ENCODE results near the gene SLC4A5. TPM values are rescaled to one million over a fixed set of nuclear protein-coding genes. Genes with fewer than 3 reads are reported as not detected.

Gene SLC4A5
- total RNA-seq, 1 experiment from 2014 or later = 1.8 TPM

- TF ChIP-seq, protein P1, sequence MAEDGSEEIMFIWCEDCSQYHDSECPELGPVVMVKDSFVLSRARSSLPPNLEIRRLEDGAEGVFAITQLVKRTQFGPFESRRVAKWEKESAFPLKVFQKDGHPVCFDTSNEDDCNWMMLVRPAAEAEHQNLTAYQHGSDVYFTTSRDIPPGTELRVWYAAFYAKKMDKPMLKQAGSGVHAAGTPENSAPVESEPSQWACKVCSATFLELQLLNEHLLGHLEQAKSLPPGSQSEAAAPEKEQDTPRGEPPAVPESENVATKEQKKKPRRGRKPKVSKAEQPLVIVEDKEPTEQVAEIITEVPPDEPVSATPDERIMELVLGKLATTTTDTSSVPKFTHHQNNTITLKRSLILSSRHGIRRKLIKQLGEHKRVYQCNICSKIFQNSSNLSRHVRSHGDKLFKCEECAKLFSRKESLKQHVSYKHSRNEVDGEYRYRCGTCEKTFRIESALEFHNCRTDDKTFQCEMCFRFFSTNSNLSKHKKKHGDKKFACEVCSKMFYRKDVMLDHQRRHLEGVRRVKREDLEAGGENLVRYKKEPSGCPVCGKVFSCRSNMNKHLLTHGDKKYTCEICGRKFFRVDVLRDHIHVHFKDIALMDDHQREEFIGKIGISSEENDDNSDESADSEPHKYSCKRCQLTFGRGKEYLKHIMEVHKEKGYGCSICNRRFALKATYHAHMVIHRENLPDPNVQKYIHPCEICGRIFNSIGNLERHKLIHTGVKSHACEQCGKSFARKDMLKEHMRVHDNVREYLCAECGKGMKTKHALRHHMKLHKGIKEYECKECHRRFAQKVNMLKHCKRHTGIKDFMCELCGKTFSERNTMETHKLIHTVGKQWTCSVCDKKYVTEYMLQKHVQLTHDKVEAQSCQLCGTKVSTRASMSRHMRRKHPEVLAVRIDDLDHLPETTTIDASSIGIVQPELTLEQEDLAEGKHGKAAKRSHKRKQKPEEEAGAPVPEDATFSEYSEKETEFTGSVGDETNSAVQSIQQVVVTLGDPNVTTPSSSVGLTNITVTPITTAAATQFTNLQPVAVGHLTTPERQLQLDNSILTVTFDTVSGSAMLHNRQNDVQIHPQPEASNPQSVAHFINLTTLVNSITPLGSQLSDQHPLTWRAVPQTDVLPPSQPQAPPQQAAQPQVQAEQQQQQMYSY (CRISPR knock-in tag; IDR thresholded peaks at IDR 0.05) = no peak
- TF ChIP-seq, protein P2, sequence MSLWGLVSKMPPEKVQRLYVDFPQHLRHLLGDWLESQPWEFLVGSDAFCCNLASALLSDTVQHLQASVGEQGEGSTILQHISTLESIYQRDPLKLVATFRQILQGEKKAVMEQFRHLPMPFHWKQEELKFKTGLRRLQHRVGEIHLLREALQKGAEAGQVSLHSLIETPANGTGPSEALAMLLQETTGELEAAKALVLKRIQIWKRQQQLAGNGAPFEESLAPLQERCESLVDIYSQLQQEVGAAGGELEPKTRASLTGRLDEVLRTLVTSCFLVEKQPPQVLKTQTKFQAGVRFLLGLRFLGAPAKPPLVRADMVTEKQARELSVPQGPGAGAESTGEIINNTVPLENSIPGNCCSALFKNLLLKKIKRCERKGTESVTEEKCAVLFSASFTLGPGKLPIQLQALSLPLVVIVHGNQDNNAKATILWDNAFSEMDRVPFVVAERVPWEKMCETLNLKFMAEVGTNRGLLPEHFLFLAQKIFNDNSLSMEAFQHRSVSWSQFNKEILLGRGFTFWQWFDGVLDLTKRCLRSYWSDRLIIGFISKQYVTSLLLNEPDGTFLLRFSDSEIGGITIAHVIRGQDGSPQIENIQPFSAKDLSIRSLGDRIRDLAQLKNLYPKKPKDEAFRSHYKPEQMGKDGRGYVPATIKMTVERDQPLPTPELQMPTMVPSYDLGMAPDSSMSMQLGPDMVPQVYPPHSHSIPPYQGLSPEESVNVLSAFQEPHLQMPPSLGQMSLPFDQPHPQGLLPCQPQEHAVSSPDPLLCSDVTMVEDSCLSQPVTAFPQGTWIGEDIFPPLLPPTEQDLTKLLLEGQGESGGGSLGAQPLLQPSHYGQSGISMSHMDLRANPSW (CRISPR knock-in tag; conservative IDR thresholded peaks at IDR 0.05; ENCODE audit: low read depth) = no peak
- no peak for TF ChIP-seq MLX (CRISPR knock-in tag; IDR thresholded peaks at IDR 0.05)
- no peak for TF ChIP-seq TEAD4 (CRISPR knock-in tag; IDR thresholded peaks at IDR 0.05)
- no peak for TF ChIP-seq ELF4 (CRISPR knock-in tag; IDR thresholded peaks at IDR 0.05; ENCODE audit: low read depth)
- no peak for TF ChIP-seq JAZF1 (CRISPR knock-in tag; IDR thresholded peaks at IDR 0.05)
- no peak for TF ChIP-seq NFATC4 (CRISPR knock-in tag; IDR thresholded peaks at IDR 0.05)
- no peak for TF ChIP-seq ZNF512 (CRISPR knock-in tag; IDR thresholded peaks at IDR 0.05; ENCODE audit: borderline replicate concordance)
- TF ChIP-seq ZNF416 (CRISPR knock-in tag; IDR thresholded peaks at IDR 0.05) = no peak
Observed at GRCh38 chr2:74372674-74373073, 29.5 kb upstream of the SLC4A5 start (continued).

GRCh38 chr2:74371421-74371820 is 28.2 kb upstream of the SLC4A5 start:
- H3K4me3 Mint-ChIP-seq = no peak overlapping the region
- no peak for DNase-seq (ENCODE audit: low spot score)
- no peak for ATAC-seq
- no peaks in the 10 kb centered on the region for H3K27me3 Mint-ChIP-seq (ENCODE audit: low read depth)
- TF ChIP-seq MXD4 (CRISPR knock-in tag; IDR thresholded peaks at IDR 0.05; ENCODE audit: borderline replicate concordance) (no peak), ZNF219 (CRISPR knock-in tag; IDR thresholded peaks at IDR 0.05; ENCODE audit: borderline replicate concordance) (no peak), ZNF232 (CRISPR knock-in tag; IDR thresholded peaks at IDR 0.05) (no peak), HMGA2 (CRISPR knock-in tag; IDR thresholded peaks at IDR 0.05) (no peak), FOXK1 (CRISPR knock-in tag; IDR thresholded peaks at IDR 0.05) (no peak), JAZF1 (CRISPR knock-in tag; IDR thresholded peaks at IDR 0.05) (no peak), NFYB (CRISPR knock-in tag; conservative IDR thresholded peaks at IDR 0.05; ENCODE audit: low read depth) (no peak), CTCF (IDR thresholded peaks at IDR 0.05) (no peak), ZNF263 (CRISPR knock-in tag; IDR thresholded peaks at IDR 0.05; ENCODE audit: low read depth) (no peak)
- TF ChIP-seq, protein P3, sequence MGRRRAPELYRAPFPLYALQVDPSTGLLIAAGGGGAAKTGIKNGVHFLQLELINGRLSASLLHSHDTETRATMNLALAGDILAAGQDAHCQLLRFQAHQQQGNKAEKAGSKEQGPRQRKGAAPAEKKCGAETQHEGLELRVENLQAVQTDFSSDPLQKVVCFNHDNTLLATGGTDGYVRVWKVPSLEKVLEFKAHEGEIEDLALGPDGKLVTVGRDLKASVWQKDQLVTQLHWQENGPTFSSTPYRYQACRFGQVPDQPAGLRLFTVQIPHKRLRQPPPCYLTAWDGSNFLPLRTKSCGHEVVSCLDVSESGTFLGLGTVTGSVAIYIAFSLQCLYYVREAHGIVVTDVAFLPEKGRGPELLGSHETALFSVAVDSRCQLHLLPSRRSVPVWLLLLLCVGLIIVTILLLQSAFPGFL (CRISPR knock-in tag; IDR thresholded peaks at IDR 0.05; ENCODE audit: borderline replicate concordance) = no peak
- TF ChIP-seq, protein P4, sequence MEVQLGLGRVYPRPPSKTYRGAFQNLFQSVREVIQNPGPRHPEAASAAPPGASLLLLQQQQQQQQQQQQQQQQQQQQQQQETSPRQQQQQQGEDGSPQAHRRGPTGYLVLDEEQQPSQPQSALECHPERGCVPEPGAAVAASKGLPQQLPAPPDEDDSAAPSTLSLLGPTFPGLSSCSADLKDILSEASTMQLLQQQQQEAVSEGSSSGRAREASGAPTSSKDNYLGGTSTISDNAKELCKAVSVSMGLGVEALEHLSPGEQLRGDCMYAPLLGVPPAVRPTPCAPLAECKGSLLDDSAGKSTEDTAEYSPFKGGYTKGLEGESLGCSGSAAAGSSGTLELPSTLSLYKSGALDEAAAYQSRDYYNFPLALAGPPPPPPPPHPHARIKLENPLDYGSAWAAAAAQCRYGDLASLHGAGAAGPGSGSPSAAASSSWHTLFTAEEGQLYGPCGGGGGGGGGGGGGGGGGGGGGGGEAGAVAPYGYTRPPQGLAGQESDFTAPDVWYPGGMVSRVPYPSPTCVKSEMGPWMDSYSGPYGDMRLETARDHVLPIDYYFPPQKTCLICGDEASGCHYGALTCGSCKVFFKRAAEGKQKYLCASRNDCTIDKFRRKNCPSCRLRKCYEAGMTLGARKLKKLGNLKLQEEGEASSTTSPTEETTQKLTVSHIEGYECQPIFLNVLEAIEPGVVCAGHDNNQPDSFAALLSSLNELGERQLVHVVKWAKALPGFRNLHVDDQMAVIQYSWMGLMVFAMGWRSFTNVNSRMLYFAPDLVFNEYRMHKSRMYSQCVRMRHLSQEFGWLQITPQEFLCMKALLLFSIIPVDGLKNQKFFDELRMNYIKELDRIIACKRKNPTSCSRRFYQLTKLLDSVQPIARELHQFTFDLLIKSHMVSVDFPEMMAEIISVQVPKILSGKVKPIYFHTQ (CRISPR knock-in tag; IDR thresholded peaks at IDR 0.05) = no peak
- TF ChIP-seq, protein P5, sequence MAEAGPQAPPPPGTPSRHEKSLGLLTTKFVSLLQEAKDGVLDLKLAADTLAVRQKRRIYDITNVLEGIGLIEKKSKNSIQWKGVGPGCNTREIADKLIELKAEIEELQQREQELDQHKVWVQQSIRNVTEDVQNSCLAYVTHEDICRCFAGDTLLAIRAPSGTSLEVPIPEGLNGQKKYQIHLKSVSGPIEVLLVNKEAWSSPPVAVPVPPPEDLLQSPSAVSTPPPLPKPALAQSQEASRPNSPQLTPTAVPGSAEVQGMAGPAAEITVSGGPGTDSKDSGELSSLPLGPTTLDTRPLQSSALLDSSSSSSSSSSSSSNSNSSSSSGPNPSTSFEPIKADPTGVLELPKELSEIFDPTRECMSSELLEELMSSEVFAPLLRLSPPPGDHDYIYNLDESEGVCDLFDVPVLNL (CRISPR knock-in tag; IDR thresholded peaks at IDR 0.05; ENCODE audit: borderline replicate concordance, low read depth) = no peak
- ChIA-PET CTCF (no interaction called here), POLR2A (no interaction called here)
- peaks cover 47% of the 10 kb centered on the region for H3K36me3 Mint-ChIP-seq
- H3K4me1 Mint-ChIP-seq = peaks cover 30% of the 10 kb centered on the region
- H3K9me3 Mint-ChIP-seq = no peaks in the 10 kb centered on the region
- H3K27ac Mint-ChIP-seq = no peak overlapping the region
